H1 (cell line): ENCODE data around the gene ARMH3. TPM values are rescaled to one million over a fixed set of nuclear protein-coding genes. Genes with fewer than 3 reads are reported as not detected.

Experiments
- CTCF ChIA-PET: fragments of 300-600 bp; sonication (Branson Sonifier 250); formaldehyde crosslinking; loops from one replicate; lab custom pipeline; 2021; ENCODE audit not compliant: partially characterized antibody; lab: Charles Lee
- POLR2A ChIA-PET: fragments of 300-600 bp; sonication (Branson Sonifier 250); formaldehyde crosslinking; loops from one replicate; lab custom pipeline; 2021; ENCODE audit warnings: inconsistent platforms; ENCODE audit not compliant: partially characterized antibody; lab: Charles Lee
- DNase-seq, 2 experiments: peaks; one replicate each; pipeline versions ENCODE4 v3.0.0 to v3.0.0-alpha.2; 2010 to 2022; ENCODE audit warnings: low spot score in 2 of 2, low read depth in 1 of 2, mixed read lengths in 1 of 2
- FAIRE-seq: peaks from 2 replicates; lab custom pipeline; 2011; peaks lifted over from hg19 to GRCh38; lab: Jason Lieb, UNC
- H2AFZ ChIP-seq: 2 replicates; pipeline ENCODE4 v1.8.1; 2012; ENCODE audit warnings: low read length, inconsistent platforms
- H2AK5ac ChIP-seq: 2 replicates; pipeline ENCODE4 v1.6.1; 2013; ENCODE audit warnings: low read depth, low read length
- H2BK120ac ChIP-seq: replicated peaks from 2 replicates; pipeline ENCODE3; 2013; ENCODE audit warnings: low read depth, low read length, inconsistent platforms
- H2BK12ac ChIP-seq: 2 replicates; pipeline ENCODE4 v1.6.1; 2013; ENCODE audit warnings: low read depth, low read length
- H2BK15ac ChIP-seq: 2 replicates; pipeline ENCODE4 v1.6.1; 2013; ENCODE audit warnings: low read length
- H2BK20ac ChIP-seq: 2 replicates; pipeline ENCODE4 v1.6.1; 2013; ENCODE audit warnings: low read length
- H2BK5ac ChIP-seq: 2 replicates; pipeline ENCODE4 v1.6.1; 2013; ENCODE audit warnings: low read depth, low read length
- H3K14ac ChIP-seq: 2 replicates; pipeline ENCODE4 v1.6.1; 2013; ENCODE audit warnings: inconsistent platforms; ENCODE audit not compliant: insufficient read length
- H3K18ac ChIP-seq: 2 replicates; pipeline ENCODE4 v1.6.1; 2013; ENCODE audit warnings: low read length; ENCODE audit errors: extremely low read depth
- H3K23ac ChIP-seq: 2 replicates; pipeline ENCODE4 v1.6.1; 2013; ENCODE audit warnings: inconsistent platforms; ENCODE audit not compliant: insufficient read length
- H3K23me2 ChIP-seq: 2 replicates; pipeline ENCODE4 v1.6.1; 2013; ENCODE audit warnings: low read depth, low read length
- H3K27ac ChIP-seq: 2 replicates; pipeline ENCODE4 v1.6.1; 2011; ENCODE audit warnings: low read depth, low read length, inconsistent platforms
- H3K27me3 ChIP-seq, 4 experiments: replicated peaks in 1 of 4; 1 replicate in 1 of 4; 2 replicates in 3 of 4; pipeline versions ENCODE4 v1.6.1 to v1.8.1; 2011 to 2013; ENCODE audit warnings: low read length in 3 of 4, mild to moderate bottlenecking in 3 of 4, inconsistent platforms in 2 of 4, mixed read lengths in 2 of 4, moderate library complexity in 1 of 4; ENCODE audit not compliant: control insufficient read depth in 3 of 4, insufficient read depth in 3 of 4; ENCODE audit errors: extremely low read depth in 1 of 4
- H3K36me3 ChIP-seq, 4 experiments: 2 replicates each; pipeline versions ENCODE4 v1.6.1 to v1.8.1; 2011 to 2013; ENCODE audit warnings: mild to moderate bottlenecking in 4 of 4, low read length in 3 of 4, moderate library complexity in 2 of 4, control low read depth in 1 of 4, inconsistent platforms in 1 of 4; ENCODE audit not compliant: insufficient read depth in 4 of 4, control insufficient read depth in 2 of 4
- H3K4ac ChIP-seq: replicated peaks from 2 replicates; pipeline ENCODE3; 2013; ENCODE audit warnings: low read length, low read depth, mixed read lengths, inconsistent platforms; ENCODE audit not compliant: insufficient read length
- H3K4me1 ChIP-seq, 4 experiments: replicated peaks in 1 of 4; 1 replicate in 1 of 4; 2 replicates in 3 of 4; pipeline versions ENCODE4 v1.6.1 to v1.8.1; 2011 to 2013; ENCODE audit warnings: low read length in 3 of 4, inconsistent platforms in 2 of 4, mixed read lengths in 1 of 4; ENCODE audit not compliant: insufficient read depth in 4 of 4, control insufficient read depth in 3 of 4
- H3K4me2 ChIP-seq, 2 experiments: 2 replicates each; pipeline versions ENCODE4 v1.6.1 to v1.8.1; 2011 to 2013; ENCODE audit warnings: low read depth in 2 of 2, low read length in 2 of 2, control low read depth in 1 of 2, inconsistent platforms in 1 of 2, mild to moderate bottlenecking in 1 of 2; ENCODE audit not compliant: insufficient read depth in 1 of 2
- H3K4me3 ChIP-seq, 4 experiments: fragments of 200-600, 300-600 bp in 1 of 4; sonication (generic), shearing (Covaris generic), sonication (Bioruptor Twin) in 1 of 4; 2 replicates each; pipeline versions ENCODE4 v1.5.1 to v1.8.1; 2011 to 2016; ENCODE audit warnings: low read length in 4 of 4, low read depth in 3 of 4, control low read depth in 2 of 4, inconsistent platforms in 2 of 4, mild to moderate bottlenecking in 2 of 4, mixed read lengths in 1 of 4, moderate library complexity in 1 of 4; ENCODE audit not compliant: insufficient read depth in 2 of 4; ENCODE audit errors: extremely low read depth in 1 of 4
- H3K56ac ChIP-seq: replicated peaks from 2 replicates; pipeline ENCODE3; 2013; ENCODE audit warnings: low read depth, mild to moderate bottlenecking, mixed read lengths, low read length, inconsistent platforms; ENCODE audit not compliant: insufficient read length
- H3K79me1 ChIP-seq: 2 replicates; pipeline ENCODE4 v1.6.1; 2013; ENCODE audit warnings: low read depth, low read length, control low read depth
- H3K79me2 ChIP-seq, 2 experiments: 2 replicates each; pipeline versions ENCODE4 v1.6.1 to v1.8.1; 2012 to 2013; ENCODE audit warnings: low read length in 2 of 2, mild to moderate bottlenecking in 2 of 2, inconsistent platforms in 1 of 2; ENCODE audit not compliant: insufficient read depth in 2 of 2, control insufficient read depth in 1 of 2
- H3K9ac ChIP-seq, 4 experiments: replicated peaks in 1 of 4; 1 replicate in 1 of 4; 2 replicates in 3 of 4; pipeline versions ENCODE4 v1.6.1 to v1.8.1; 2011 to 2013; ENCODE audit warnings: low read depth in 3 of 4, low read length in 3 of 4, control low read depth in 2 of 4, mild to moderate bottlenecking in 2 of 4, moderate library complexity in 2 of 4, inconsistent platforms in 1 of 4; ENCODE audit errors: extremely low read depth in 1 of 4
- H3K9me3 ChIP-seq, 2 experiments: 2 replicates each; pipeline versions ENCODE4 v1.6.1 to v1.8.1; 2012 to 2013; ENCODE audit warnings: mild to moderate bottlenecking in 2 of 2, moderate library complexity in 2 of 2, control low read depth in 1 of 2, inconsistent platforms in 1 of 2, low read depth in 1 of 2, low read length in 1 of 2, mixed read lengths in 1 of 2; ENCODE audit not compliant: insufficient read depth in 2 of 2
- H4K20me1 ChIP-seq, 2 experiments: replicated peaks in 1 of 2; 2 replicates each; pipeline versions ENCODE3 to v1.8.1; 2011 to 2013; ENCODE audit warnings: inconsistent platforms in 2 of 2, low read length in 2 of 2, mild to moderate bottlenecking in 1 of 2; ENCODE audit not compliant: insufficient read depth in 2 of 2, control insufficient read depth in 1 of 2
- H4K5ac ChIP-seq: 2 replicates; pipeline ENCODE4 v1.6.1; 2013; ENCODE audit warnings: low read length, low read depth, mixed read lengths, inconsistent platforms; ENCODE audit not compliant: insufficient read length
- H4K8ac ChIP-seq: 2 replicates; pipeline ENCODE4 v1.8.0; 2013; ENCODE audit warnings: mild to moderate bottlenecking, moderate library complexity, low read length, inconsistent platforms; ENCODE audit not compliant: insufficient read depth; ENCODE audit errors: extremely low read depth
- H4K91ac ChIP-seq: replicated peaks from 2 replicates; pipeline ENCODE3; 2013; ENCODE audit warnings: low read length, mixed read lengths, inconsistent platforms; ENCODE audit not compliant: insufficient read length
- BRCA1 ChIP-seq: IDR thresholded peaks from 2 replicates; pipeline ENCODE4 v1.6.1; 2012; ENCODE audit warnings: low read depth, low read length, improper control_type of control experiment
- CEBPB ChIP-seq: IDR thresholded peaks from 2 replicates; pipeline ENCODE4 v1.6.1; 2012; ENCODE audit warnings: low read depth, low read length
- FOSL1 ChIP-seq: IDR thresholded peaks from 2 replicates; pipeline ENCODE4 v1.6.1; 2011; ENCODE audit warnings: mild to moderate bottlenecking, low read depth, low read length, moderate library complexity; ENCODE audit not compliant: insufficient read depth
- JUN ChIP-seq: IDR thresholded peaks from 2 replicates; pipeline ENCODE4 v1.6.1; 2011; ENCODE audit warnings: low read depth, mild to moderate bottlenecking, improper control_type of control experiment, low read length
- PHF8 ChIP-seq: fragments of 200-600 bp; sonication (generic); conservative IDR thresholded peaks from 2 replicates; pipeline ENCODE4 v1.7.1; 2012; ENCODE audit warnings: low read depth, mild to moderate bottlenecking, inconsistent platforms, low read length, moderate library complexity
- RNF2 ChIP-seq: fragments of 200-900, 300-1000 bp; sonication (generic); IDR thresholded peaks from 2 replicates; pipeline ENCODE4 v1.7.1; 2016; ENCODE audit warnings: borderline replicate concordance, low read depth, mild to moderate bottlenecking, antibody characterized with exemption, low read length; ENCODE audit not compliant: poor library complexity, severe bottlenecking; ENCODE audit errors: missing control alignments
- RXRA ChIP-seq: IDR thresholded peaks from 2 replicates; pipeline ENCODE4 v1.6.1; 2011; ENCODE audit warnings: low read depth, mild to moderate bottlenecking, low read length, moderate library complexity; ENCODE audit not compliant: insufficient read depth
- SIX5 ChIP-seq: IDR thresholded peaks from 2 replicates; pipeline ENCODE4 v1.6.1; 2011; ENCODE audit warnings: mild to moderate bottlenecking, low read depth, low read length
- TCF12 ChIP-seq: IDR thresholded peaks from 2 replicates; pipeline ENCODE4 v1.6.1; 2011; ENCODE audit warnings: low read depth, mild to moderate bottlenecking, low read length
- WGBS, 2 experiments: shearing (Covaris generic) in 1 of 2; methylation state at CpG; one replicate each; pipeline versions ENCODE4 v1.1.6 to v1.1.7; 2013 to 2015; ENCODE audit warnings: low lambda C conversion rate in 2 of 2, mixed read lengths in 2 of 2, inconsistent platforms in 1 of 2, low coverage in 1 of 2, missing lambda C conversion rate in 1 of 2; ENCODE audit not compliant: insufficient replicate concordance in 2 of 2, insufficient coverage in 1 of 2, insufficient read length in 1 of 2; ENCODE audit errors: extremely low coverage in 1 of 2, missing lambda C conversion rate in 1 of 2; 5-methylcytosine and 5-hydroxymethylcytosine counted together
- polyA plus RNA-seq, 7 experiments: library from polyadenylated mRNA; depleted of rRNA in 3 of 7; stranded (reverse) in 5 of 7; unstranded in 2 of 7; fragments of >200 nt in 5 of 7; fragments of 200-250 nt in 2 of 7; gene quantifications; 1 replicate in 5 of 7; 2 replicates in 1 of 7; 4 replicates in 1 of 7; pipeline versions ENCODE4 v1.2.1 to v1.2.3, GENCODE V29; 2011 to 2013; ENCODE audit warnings: missing spikeins in 2 of 7, mixed read lengths in 2 of 7
- total RNA-seq: library from RNA; stranded (reverse); fragmentation: NEBNext Ultra II Directional; extraction: Animal tissue kit (Norgen Biotek cat#: 25700); gene quantifications from 2 replicates; pipeline ENCODE4 v1.2.1, GENCODE V29; 2021

ARMH3 gene
- total and polyA plus RNA-seq, 2 of the 8 experiments (the other 6 are each of a cell fraction or from before 2014, with no cell fraction given) = 11.6 to 18.3 TPM

GRCh38 chr10:101886521-101887312 lies 169.3 kb downstream of the ARMH3 start:
- H3K18ac ChIP-seq = no peak overlapping the region
- FAIRE-seq (no peak), DNase-seq (no peak)
- no peak overlapping the region for H4K91ac ChIP-seq
- H4K5ac ChIP-seq = no peak overlapping the region
- H2BK15ac ChIP-seq = no peak overlapping the region
- ChIA-PET CTCF (interaction anchor here (0.9 to 16.8 kb wide), 9 partner anchors 7 to 186 kb away, joined by 3 to 210 read pairs (median 4); no protein-coding TSS in a partner anchor), POLR2A (no interaction called here)
- no peak overlapping the region for H2AK5ac ChIP-seq
- H2BK5ac ChIP-seq = no peak overlapping the region
- H3K14ac ChIP-seq = no peak overlapping the region
- no peak overlapping the region for H3K4me3 ChIP-seq
- no peak overlapping the region for H3K4me2 ChIP-seq
- H3K36me3 ChIP-seq = no peaks in the 10 kb centered on the region
- H3K4ac ChIP-seq = no peak overlapping the region
- no peak overlapping the region for H2BK20ac ChIP-seq
- H2AFZ ChIP-seq = no peak overlapping the region
- H3K56ac ChIP-seq = no peak overlapping the region
- H3K9me3 ChIP-seq = no peaks in the 10 kb centered on the region
- WGBS, 2 experiments = 76% methylated on average over 1 of the region's 1 CpG; no CpG with 5 or more reads in 1 of the 2 experiments
- H3K79me1 ChIP-seq = no peaks in the 10 kb centered on the region
- H2BK120ac ChIP-seq = no peak overlapping the region
- H3K23ac ChIP-seq = no peak overlapping the region
- H4K20me1 ChIP-seq = no peaks in the 10 kb centered on the region
- TF ChIP-seq BRCA1 (no peak), RXRA (no peak), TCF12 (no peak), SIX5 (no peak), CEBPB (no peak), JUN (no peak), RNF2 (no peak), FOSL1 (no peak), PHF8 (no peak)
- H3K27me3 ChIP-seq = no peaks in the 10 kb centered on the region
- no peak overlapping the region for H3K27ac ChIP-seq
- H4K8ac ChIP-seq = no peak overlapping the region
- H3K9ac ChIP-seq = no peak overlapping the region
- no peaks in the 10 kb centered on the region for H3K4me1 ChIP-seq
- H2BK12ac ChIP-seq = no peak overlapping the region
- H3K79me2 ChIP-seq = no peaks in the 10 kb centered on the region
- no peaks in the 10 kb centered on the region for H3K23me2 ChIP-seq
